Parietal lobe (tissue), 1 donor: ENCODE measurements around the gene SOX13. TPM values are rescaled to one million over a fixed set of nuclear protein-coding genes. Genes with fewer than 3 reads are reported as not detected.

Experiments
- total RNA-seq: library from RNA; depleted of rRNA; stranded (reverse); fragments of >200 nt; gene quantifications from one replicate; pipeline ENCODE4 v1.2.3, GENCODE V29; 2014

Gene SOX13
- 2.5 TPM for total RNA-seq

GRCh38 chr1:204072931-204073836 lies at the start of gene SOX13:
Gene SOX13 (plus strand): TSS chr1:204073115. CDS start chr1:204112916, 39,801 bp downstream.

GRCh38 chr1:204151552-204152309 lies 78.8 kb downstream of the SOX13 start, which contains the start of gene ETNK2:
Gene ETNK2 (minus strand): TSS chr1:204152044. CDS start chr1:204151852, 192 bp downstream.

DNA sequence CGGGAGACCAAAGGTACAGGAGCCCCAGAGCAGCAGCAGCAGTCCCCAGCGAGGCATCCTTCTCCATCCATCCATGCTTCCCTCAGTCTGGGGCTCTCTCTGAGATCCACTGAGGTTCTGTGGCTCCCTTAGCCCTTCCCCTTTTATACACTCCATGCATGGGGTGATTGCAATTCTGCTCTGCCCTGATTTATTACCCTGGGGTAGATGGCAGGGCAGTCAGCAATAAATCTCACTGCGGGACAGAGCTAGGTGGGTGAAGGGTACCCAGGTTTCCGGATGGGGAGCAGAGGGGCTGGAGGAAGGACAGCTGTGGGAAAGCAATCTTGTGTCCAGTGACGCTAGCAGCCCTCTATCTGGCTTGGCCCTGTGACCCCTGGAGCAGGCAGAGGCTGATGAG lies 93.3 kb downstream of the SOX13 start, which contains the start of gene REN:
Gene REN, minus strand, starts transcription at position 119 of the 400 bp plus-strand sequence. Its CDS starts 44 bp downstream, at position 75.

Other genes starting within 250 kb of the SOX13 start
- gene SNRPE, start 211.5 kb upstream of the SOX13 start, total RNA-seq: 61.0 TPM
- gene ETNK2, start 78.9 kb downstream of the SOX13 start, total RNA-seq: 19.4 TPM
- not detected for gene REN, start 93.2 kb downstream of the SOX13 start, total RNA-seq
- not detected for gene KISS1, start 123.4 kb downstream of the SOX13 start, total RNA-seq
- not detected for gene GOLT1A, start 140.9 kb downstream of the SOX13 start, total RNA-seq